Glomerular endothelial cell (primary cell): ENCODE results near the gene KPTN. TPM values are rescaled to one million over a fixed set of nuclear protein-coding genes. Genes with fewer than 3 reads are reported as not detected.

Source experiments
- DNase-seq: peaks from one replicate; pipeline ENCODE4 v3.0.0-alpha.2; 2011; ENCODE audit warnings: low read depth, low spot score; ENCODE audit errors: extremely low read depth
- total RNA-seq: library from RNA; depleted of rRNA; stranded (reverse); fragments of >200 nt; gene quantifications from 2 replicates; pipeline ENCODE4 v1.2.3, GENCODE V29; 2015

Gene KPTN
- total RNA-seq, 1 donor from 2014 or later = 11.1 TPM

DNA sequence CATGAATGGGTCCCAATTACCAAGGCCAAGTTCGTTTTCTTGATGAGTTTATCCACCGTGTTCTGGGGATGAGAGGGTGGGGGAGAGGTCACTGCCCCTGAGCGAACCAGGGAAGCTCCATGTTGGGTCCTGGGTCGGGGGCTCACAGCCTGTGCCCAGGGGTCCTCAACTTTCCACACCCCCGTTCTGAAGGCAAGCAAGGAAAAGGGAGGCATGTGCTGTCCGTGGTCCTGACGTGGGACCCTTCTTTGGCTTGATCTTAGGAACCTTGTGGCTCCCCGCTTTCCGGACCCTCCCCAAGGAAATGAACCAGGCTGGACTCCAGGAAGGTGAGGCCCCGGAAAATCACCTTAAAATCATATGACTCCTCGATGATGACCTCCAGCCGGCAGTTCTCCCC, 46.5 kb downstream of the KPTN start:
- DNase-seq = no peak

GRCh38 chr19:47436712-47437401, 47.2 kb downstream of the KPTN start:
- peak; percentile 20 for DNase-seq

- no peak for DNase-seq
Measured at GRCh38 chr19:47435883-47436417, 48.1 kb downstream of the KPTN start.

DNA sequence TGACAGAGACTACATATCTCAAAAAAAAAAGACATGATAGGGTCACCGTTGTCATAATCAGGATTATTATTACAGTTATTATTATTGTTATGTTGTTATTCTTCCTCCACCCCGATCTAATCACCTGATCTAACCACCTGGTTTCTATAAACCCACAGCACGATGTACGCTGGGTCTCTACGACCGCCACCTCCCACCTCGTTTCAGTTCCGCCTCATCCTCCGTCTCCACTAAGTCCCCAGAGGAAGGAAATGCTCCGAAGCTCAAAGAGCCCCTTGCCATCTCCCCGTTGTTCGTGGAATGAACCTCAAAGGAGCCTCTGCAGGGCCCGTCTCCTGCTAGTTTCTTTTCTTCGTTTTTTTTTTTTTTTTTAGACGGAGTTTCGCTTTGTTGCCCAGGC, 48.8 kb downstream of the KPTN start:
- no peak for DNase-seq

- no peak for DNase-seq
Measured at GRCh38 chr19:47434088-47434487, 49.9 kb downstream of the KPTN start.

DNA sequence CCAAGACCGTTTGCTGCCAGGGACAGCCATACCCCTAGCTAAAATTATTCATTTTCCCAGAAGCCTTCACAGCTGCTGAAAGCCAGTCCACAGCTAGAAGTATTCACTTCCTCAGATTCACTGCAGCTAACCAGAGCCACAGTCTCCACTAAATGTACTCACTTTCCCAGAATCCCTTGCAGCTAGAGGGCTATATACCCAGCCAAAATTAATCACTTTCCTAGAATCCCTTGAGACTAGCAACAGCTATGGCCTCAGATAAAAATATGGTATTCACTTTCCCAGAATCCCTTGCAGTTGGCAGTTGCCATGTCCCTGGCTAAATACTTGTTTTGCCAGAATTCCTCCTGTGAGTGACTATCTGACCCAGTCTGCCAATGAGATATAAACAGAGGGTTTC, 50.9 kb downstream of the KPTN start:
- DNase-seq = no peak

DNA sequence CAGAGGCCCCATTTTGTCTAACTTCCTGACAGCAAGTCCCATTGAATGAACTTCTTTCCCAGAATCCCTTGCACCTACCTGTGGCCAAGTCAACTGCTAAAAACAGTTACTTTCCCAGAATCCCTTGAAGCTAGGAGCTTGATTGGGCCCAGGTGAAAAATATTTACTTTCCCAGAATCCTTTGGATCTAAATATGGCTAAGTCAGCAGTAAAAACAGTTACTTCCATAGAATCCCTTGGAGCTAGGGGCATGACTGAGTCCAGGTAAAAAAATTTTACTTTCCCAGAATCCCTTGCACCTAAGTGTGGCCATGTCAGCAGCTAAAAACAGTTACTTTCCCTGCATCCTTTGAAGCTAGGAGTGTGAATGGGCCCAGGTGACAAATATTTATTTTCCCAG, 51.5 kb downstream of the KPTN start:
- DNase-seq = no peak

- no peak for DNase-seq
Measured at GRCh38 chr19:47432091-47432490, 51.9 kb downstream of the KPTN start.

DNA sequence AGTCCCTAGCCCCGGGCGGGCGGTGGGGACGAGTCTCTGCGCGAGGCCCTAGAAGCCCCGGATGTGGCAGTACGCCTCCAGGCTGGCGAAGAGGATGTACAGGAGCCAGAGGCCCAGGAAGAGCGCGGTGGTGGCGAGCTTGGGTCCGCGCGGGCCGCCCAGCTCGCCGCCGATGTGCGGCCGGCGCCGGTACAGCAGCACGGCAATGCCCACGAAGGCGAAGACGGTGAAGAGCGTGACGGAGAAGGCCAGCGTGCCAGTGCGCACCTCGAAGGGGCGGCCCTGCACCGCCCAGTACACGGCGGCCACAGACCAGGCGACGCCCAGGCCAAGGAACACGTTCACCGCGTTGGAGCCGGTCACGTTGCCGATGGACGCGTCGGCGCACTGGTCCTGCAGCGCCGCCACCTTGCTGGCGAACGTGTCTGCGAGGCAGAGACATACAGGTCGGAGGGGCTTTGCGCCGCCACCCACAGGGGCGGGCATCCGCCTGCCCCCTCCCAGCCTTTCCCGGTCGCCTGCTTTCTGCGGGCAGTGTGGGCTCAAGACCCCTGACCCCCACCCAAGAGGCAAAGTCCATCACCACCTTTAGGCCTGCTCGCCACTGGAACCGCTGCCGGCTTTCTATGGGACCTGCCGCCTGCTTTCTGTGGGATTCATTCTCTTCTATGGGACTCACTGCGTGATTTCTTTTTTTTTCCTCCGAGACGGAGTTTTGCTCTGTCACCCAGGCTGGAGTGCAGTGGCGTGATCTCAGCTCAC, 53.8 kb downstream of the KPTN start:
- no peak for DNase-seq

DNA sequence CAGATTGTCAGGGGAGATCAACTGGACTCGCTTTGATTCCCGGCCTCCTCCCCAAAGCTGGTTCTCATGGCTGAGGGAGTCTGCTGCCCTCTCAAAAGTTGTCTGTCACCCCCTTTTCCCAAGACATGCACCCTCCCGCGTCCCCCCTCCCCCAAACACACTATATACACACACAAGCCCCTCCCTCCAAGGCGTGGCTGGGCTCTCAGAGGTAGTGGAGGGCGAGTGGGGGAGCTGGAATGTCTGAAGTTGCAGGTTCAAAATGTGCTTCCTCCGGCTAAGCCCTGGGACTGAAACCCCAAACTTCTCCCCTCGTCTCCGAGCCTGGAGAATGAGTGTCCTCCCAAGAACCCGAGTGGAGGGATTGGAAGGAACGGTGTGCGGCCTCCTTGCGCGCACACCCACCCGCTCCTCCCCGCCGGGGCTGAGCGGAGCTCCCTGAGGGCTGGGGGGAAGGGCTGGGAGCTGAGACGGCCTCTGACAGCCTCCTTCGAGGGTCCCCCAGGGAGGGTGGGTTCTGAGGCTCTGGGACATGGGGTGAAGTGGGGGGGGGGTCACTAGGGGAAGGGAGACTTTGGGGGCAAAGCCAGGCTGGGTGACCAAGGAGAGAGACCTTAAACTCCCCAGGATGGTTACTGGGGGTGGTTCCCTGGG, 54.8 kb downstream of the KPTN start:
- DNase-seq = no peak

DNA sequence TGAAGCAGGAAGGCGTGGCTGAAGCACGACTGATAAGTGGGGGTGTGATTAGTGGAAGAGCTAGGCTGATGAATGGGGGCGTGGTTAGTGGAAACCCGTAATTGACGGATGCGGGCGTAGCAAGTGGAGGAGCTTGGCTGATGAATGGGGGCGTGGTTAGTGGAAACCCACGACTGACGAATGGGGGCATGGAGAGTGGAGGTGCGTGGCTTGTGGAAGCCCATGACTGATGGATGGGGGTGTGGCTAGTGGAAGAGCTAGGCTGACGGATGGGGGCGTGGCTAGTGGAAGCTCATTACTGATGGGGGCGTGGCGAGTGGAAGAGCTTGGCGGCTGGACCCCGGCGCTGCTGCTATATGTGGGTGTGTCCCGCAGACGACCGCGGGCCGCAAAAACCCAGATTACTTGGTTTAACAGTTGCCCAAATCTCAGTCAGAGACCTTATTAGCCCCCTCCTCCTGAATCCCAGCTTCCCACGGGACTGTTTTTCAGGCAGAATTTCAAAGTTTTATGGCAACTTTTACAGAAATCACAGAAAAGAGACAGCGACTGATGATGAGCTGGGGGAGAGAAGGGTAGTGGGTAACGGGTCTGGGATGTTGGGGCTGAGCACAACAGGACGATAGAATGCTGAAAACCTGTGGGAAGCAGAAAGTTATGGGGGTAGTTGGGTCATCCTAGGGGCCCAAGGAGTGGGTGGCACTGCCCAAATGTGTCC, 55.7 kb downstream of the KPTN start:
- DNase-seq = peak; percentile 94

DNA sequence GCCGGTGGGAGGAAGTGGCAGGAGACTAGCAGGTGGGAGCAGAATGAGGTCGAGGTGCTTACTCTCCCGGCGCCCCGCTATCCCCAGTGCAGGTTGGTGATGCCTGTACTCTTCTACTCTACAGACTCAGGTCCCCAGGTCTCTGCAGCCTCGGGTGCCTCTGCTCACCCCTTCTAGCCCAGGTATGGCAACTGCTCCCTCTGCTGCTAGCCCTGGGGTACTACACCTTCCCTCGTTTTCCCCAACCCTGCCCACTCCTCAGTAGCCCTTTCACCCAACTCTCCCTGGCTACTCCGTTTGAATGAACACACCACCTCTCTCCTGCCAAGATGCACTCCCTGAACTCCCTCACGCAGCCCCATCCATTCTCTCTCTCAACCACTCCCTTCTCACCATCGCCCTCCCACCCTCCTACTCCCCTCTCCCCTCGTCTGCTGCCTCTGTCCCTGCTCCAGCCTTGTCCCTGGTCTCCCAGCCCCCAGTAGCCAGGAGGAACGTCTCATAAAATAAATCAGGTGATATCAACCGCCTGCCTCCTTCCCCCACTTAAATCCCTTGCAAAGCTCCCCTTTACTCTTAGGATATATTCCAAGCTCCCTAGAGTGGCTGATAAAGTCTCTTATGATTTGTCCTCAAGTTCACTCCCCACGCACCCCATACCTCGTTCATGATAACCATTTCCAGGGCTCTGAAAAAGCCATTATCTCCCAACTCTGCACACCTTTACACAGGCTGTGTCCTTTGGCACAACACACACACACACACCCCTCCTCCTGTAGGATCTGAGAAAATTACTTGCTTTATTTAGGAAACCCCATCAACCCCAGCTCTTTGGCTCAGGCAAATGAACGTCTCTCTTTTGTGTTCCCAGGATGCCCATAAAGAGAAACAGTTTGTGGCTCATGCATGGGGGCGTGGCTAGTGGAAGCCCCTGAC, 56.5 kb downstream of the KPTN start:
- DNase-seq = no peak

Other genes with a start within 250 kb of the KPTN start
- gene CCDC9, start 227.7 kb downstream of the KPTN start, total RNA-seq = 10.0 and 19.9 TPM in 2 replicates
- gene INAFM1, start 209.3 kb downstream of the KPTN start, total RNA-seq = 1.6 and 5.0 TPM in 2 replicates
- not detected in 2 replicates for gene C5AR1, start 174.4 kb downstream of the KPTN start, total RNA-seq
- under 0.01 TPM in 2 replicates for gene C5AR2, start 152.0 kb downstream of the KPTN start, total RNA-seq
- gene DHX34, start 134.9 kb downstream of the KPTN start, total RNA-seq = 13.9 and 21.6 TPM in 2 replicates
- gene MEIS3, start 64.7 kb downstream of the KPTN start, total RNA-seq = 0.63 and 1.6 TPM in 2 replicates
- gene SLC8A2, start 12.3 kb downstream of the KPTN start, total RNA-seq = not detected in 2 replicates
- 143 and 156 TPM in 2 replicates for gene NAPA, start 30.8 kb upstream of the KPTN start, total RNA-seq
- not detected in 2 replicates for gene ZNF541, start 88.9 kb upstream of the KPTN start, total RNA-seq
- 10.6 and 25.4 TPM in 2 replicates for gene BICRA, start 124.9 kb upstream of the KPTN start, total RNA-seq
- 245 and 268 TPM in 2 replicates for gene EHD2, start 229.2 kb upstream of the KPTN start, total RNA-seq